GM12874 (cell line): Measurements from ENCODE around the gene ZNF14.

ENCODE experiments used
- TF ChIP-seq, protein P1 (sequence below): IDR thresholded peaks from 2 replicates; pipeline ENCODE4 v1.5.1; 2011; ENCODE audit warnings: low read depth, mild to moderate bottlenecking, control low read depth, low read length, moderate library complexity; ENCODE audit not compliant: insufficient read depth

ZNF14 gene

DNA sequence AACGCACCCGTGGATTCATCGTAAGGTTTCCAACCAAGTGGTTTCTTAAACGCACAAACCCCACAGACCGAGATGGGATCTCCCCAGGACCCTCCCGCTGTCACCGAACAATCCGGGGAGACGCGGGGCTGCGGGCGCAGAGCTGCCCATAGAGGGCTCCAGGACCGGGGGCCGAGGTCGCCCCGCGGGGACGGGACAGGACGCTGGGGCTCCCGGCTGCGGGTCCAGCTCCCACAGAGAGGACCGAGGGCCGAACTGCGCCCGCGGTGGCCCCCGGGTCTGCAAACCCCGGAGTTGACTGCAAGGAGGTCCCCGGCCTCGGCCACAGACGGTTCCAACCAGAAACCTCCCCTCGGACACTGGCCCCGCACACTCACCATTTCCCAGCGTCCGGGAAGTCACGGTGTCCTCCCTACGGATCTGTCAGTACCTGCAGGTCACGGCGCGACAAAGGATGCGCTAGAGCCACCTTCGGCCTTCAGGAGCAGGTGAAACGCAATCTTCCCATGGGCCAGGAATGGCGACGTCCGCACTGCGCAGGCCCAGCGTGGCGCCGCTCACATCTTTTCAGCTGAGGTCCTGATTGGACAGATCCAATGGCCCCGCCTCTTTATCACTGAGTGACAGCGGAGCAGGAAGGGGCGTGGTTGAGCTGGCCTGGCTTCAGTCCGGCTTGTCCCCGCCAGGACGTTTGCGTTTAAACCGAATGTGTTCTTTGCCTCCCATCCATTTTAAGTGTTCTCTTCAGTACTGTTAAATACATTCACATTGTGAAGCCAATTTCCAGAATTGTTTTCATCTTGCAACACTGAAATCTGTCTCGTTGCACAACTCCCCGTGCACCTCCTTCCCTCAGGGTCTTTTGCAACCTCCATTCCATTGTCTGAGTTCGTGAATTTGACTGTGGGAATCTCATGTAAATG lies at the start of gene ZNF14:
TSS of gene ZNF14 (minus strand) at position 534 of the 923 bp plus-strand sequence. CDS start at position 380, 154 bp downstream.
- TF ChIP-seq, protein P1, sequence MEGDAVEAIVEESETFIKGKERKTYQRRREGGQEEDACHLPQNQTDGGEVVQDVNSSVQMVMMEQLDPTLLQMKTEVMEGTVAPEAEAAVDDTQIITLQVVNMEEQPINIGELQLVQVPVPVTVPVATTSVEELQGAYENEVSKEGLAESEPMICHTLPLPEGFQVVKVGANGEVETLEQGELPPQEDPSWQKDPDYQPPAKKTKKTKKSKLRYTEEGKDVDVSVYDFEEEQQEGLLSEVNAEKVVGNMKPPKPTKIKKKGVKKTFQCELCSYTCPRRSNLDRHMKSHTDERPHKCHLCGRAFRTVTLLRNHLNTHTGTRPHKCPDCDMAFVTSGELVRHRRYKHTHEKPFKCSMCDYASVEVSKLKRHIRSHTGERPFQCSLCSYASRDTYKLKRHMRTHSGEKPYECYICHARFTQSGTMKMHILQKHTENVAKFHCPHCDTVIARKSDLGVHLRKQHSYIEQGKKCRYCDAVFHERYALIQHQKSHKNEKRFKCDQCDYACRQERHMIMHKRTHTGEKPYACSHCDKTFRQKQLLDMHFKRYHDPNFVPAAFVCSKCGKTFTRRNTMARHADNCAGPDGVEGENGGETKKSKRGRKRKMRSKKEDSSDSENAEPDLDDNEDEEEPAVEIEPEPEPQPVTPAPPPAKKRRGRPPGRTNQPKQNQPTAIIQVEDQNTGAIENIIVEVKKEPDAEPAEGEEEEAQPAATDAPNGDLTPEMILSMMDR = 0 out of 2 replicates have a peak, but pooled peaks have one; percentile 20

DNA sequence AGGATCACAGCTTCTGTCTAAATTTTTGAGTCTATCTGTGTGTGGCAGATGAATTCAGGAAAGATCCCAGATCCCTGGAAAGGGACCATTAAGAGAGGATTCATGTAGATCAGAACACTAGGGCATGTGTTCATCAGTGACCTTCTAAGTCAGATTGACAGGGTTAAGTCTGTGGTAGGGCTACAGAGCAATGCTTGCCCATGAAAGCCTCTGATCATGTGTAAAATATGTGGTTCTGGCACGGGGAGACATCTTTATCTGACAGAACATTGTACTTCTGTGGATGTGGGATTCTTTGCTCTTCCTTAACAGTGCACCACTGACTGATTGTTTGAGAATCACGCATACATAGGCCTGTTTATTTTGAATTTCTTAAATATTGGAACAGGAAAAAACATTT lies 45.8 kb upstream of the ZNF14 start:
- TF ChIP-seq, protein P1 = no peak

DNA sequence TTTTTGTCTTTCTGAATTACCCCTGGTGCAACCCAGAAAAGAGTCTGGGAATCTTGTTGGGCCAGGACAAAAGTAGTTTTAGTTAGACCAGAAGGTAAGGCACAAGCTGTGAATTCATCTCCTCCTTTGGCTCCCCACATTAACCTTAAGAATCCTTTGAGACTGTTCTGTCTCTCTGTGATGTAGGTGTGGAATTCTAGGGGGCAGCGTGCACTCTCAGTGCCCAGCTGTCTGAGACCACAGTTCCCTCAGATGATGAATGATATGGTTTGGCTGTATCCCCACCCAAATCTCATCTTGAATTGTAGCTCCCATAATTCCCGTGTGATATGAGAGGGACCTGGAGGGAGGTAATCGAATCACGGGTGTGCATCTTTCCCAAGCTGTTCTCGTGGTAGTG lies 44.8 kb upstream of the ZNF14 start:
- TF ChIP-seq, protein P1 = no peak

DNA sequence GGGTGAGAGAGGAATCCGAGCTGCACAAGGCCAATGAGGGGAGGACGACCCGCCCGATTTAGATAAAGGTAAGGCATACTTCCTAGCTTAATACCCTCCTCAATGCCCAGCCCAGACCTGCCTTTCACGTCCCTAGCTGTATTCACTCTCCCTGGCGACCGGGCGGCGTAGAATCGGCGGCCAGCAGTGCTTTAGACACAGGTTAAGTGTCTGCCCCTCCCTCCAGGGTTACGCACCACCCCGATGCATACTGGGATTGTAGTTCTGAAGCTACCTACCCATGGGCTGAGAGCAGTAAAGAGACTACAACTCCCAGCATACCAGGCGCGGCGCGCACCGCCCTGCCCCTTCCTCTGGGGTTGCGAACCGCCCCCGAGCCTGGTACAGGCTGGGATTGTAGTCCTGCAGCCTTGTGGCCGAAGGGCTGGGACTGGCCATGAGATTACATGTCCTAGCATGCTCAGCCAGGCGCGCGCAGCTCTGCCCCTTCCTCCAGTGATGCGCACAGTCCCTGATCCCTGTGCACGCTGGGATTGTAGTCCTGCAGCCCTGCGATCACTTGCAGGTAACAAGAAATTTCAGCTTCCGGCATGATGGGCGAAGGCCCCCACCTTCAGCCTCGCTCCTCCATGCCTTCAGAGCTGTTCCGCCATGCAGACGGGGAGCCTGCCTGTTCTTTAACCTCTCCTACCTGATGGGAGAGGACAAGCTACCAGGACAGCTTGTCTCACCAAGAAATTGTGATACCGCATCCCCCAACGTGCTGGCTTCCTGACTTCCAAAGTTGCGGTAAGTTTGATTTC lies 43.5 kb upstream of the ZNF14 start:
- TF ChIP-seq, protein P1 = no peak

DNA sequence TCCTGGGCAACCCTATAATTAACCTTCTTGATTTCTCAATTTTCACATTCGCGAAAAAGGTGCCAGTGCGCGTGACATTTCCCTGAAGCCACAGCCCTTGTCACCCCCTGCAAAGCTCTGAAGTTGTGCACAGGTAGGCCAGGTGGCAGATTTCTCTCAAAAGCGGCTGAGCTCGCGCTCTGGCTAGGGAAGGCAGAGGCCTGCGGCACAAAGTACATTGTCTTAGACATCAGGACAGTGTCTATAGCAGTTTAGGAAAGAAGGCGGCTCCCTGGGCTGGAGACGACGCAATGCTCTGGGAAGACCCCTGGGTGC lies 42.9 kb upstream of the ZNF14 start:
- TF ChIP-seq, protein P1 = no peak

DNA sequence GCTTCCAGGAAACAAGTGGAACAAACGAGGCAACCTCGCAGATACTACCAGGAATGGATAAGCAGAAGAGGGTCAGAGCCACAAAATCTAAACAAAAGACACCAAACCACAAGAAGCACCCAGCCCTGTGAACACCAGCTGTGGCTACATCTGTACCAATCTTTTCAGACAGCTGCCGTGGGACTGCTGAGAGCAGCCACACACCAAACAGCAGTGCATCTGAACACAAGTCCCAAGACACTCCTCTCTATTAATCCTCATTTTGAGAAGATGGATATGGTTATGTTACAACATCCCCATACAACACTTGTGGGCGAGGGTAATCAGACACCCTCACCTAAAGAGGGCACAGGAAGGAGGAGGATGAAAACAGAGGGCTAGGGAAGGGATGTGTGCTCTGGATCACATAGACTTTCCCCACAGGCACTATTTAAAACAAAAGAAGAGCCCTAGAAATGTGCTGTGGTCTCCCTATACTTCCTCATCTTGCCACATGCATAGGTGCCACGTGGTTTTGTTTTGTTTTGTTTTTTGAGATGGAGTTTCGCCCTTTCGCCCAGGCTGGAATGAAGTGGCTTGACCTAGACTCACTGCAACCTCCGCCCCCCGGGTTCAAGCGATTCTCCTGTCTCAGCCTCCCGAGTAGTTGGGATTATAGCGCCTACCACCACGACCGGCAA lies 41.6 kb upstream of the ZNF14 start:
- TF ChIP-seq, protein P1 = no peak

DNA sequence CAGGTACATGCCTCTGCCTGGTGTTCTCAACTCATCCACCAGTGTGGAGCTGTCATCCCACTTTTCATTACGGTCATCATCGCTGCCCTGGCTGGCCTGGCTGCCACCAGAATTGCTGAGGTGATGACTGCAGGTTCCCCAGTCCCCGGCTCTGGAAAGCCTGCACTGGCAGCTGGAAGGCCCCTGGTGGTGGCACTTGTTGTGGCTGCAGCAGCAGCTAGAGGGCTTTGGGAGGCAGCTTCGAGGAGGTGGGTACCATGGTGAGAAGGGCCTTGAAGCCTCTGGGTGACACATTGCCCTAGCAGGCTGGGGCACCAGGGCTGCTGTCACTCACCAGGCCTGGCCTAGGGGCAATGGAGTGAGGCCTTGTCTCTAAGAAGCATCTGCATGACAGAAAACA lies 25.3 kb upstream of the ZNF14 start:
- TF ChIP-seq, protein P1 = no peak
